Upper lobe of left lung (tissue), 4 donors: ENCODE results near the gene TNK2.
"Not testable (repeated sequence)": the region's sequence is repeated elsewhere in the genome, so short reads cannot be mapped to it uniquely, and the experiment has no call there.

Experiments
- CTCF ChIP-seq, 6 experiments: fragments of 450-650 bp in 4 of 6; fragments of 200-600 bp in 2 of 6; sonication (generic) in 2 of 6; IDR thresholded peaks; one replicate each; pipeline ENCODE4 v1.5.1; 2016 to 2019; ENCODE audit warnings: antibody characterized with exemption in 6 of 6
- POLR2A ChIP-seq, 4 donors: fragments of 450-650 bp; IDR thresholded peaks; one replicate each; pipeline ENCODE4 v1.5.1; 2016 to 2017; ENCODE audit warnings: antibody characterized with exemption in 4 of 4, mild to moderate bottlenecking in 2 of 4

GRCh38 chr3:195939526-195940470 is 31.4 kb upstream of the TNK2 start:
- TF ChIP-seq POLR2A, CTCF (IDR thresholded peaks at IDR 0.05): not testable (repeated sequence)
